Lower lobe of right lung (tissue), 2 donors: Measurements from ENCODE around the gene GABPB1. TPM values are rescaled to one million over a fixed set of nuclear protein-coding genes. Genes with fewer than 3 reads are reported as not detected.

Source experiments
- ATAC-seq, 2 donors: fragments of 200-7000 bp; cut with Tn5 transposase; one replicate each; pipeline ENCODE4 v1.9.1; 2020 to 2022; ENCODE audit warnings: mild to moderate bottlenecking in 2 of 2, moderate library complexity in 2 of 2
- DNase-seq: peaks from one replicate; pipeline ENCODE4 v3.0.0-alpha.2; 2020
- H3K27ac ChIP-seq: fragments of 200-600 bp; one replicate; pipeline ENCODE4 v1.8.0; 2022
- H3K27me3 ChIP-seq: fragments of 200-600 bp; one replicate; pipeline ENCODE4 v1.8.0; 2022; ENCODE audit warnings: low read depth
- H3K36me3 ChIP-seq: fragments of 200-600 bp; one replicate; pipeline ENCODE4 v1.8.0; 2022; ENCODE audit warnings: mild to moderate bottlenecking
- H3K4me1 ChIP-seq: fragments of 200-600 bp; one replicate; pipeline ENCODE4 v1.8.0; 2022
- H3K4me3 ChIP-seq: fragments of 200-600 bp; one replicate; pipeline ENCODE4 v1.8.0; 2022; ENCODE audit warnings: mild to moderate bottlenecking
- H3K9me3 ChIP-seq: fragments of 200-600 bp; one replicate; pipeline ENCODE4 v1.8.0; 2022
- intact Hi-C: fragments of 100-400 bp; cut with DNase I; formaldehyde crosslinking; loops from one replicate; pipeline ENCODE4 v1.11.0; 2022
- total RNA-seq: library from RNA; stranded (reverse); fragmentation: NEBNext Ultra II Directional; extraction: Animal tissue kit (Norgen Biotek cat#: 25700); gene quantifications from one replicate; pipeline ENCODE4 v1.2.1, GENCODE V29; 2021
- TF ChIP-seq, protein P1 (sequence below): fragments of 200-600 bp; IDR thresholded peaks from one replicate; pipeline ENCODE4 v1.8.0; 2022; ENCODE audit warnings: antibody characterized with exemption, mild to moderate bottlenecking
- donor health status: DM: no; HTN: yes; CAD: no; lungs with severe emphysema.

The GABPB1 gene
- total RNA-seq, 1 donor from 2014 or later: 17.8 TPM

- DNase-seq (no peak), ATAC-seq (no peak)
- no peak overlapping the region for H3K27ac ChIP-seq
- no peaks in the 10 kb centered on the region for H3K27me3 ChIP-seq
- intact Hi-C loops: no loop called here
- H3K36me3 ChIP-seq: peaks cover 60% of the 10 kb centered on the region
- H3K4me1 ChIP-seq: no peaks in the 10 kb centered on the region
- H3K9me3 ChIP-seq: no peaks in the 10 kb centered on the region
- TF ChIP-seq, protein P1, sequence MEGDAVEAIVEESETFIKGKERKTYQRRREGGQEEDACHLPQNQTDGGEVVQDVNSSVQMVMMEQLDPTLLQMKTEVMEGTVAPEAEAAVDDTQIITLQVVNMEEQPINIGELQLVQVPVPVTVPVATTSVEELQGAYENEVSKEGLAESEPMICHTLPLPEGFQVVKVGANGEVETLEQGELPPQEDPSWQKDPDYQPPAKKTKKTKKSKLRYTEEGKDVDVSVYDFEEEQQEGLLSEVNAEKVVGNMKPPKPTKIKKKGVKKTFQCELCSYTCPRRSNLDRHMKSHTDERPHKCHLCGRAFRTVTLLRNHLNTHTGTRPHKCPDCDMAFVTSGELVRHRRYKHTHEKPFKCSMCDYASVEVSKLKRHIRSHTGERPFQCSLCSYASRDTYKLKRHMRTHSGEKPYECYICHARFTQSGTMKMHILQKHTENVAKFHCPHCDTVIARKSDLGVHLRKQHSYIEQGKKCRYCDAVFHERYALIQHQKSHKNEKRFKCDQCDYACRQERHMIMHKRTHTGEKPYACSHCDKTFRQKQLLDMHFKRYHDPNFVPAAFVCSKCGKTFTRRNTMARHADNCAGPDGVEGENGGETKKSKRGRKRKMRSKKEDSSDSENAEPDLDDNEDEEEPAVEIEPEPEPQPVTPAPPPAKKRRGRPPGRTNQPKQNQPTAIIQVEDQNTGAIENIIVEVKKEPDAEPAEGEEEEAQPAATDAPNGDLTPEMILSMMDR: no peak
- no peak overlapping the region for H3K4me3 ChIP-seq
These were observed 65.2 kb downstream of the GABPB1 start for GRCh38 chr15:50289749-50290148.

DNA sequence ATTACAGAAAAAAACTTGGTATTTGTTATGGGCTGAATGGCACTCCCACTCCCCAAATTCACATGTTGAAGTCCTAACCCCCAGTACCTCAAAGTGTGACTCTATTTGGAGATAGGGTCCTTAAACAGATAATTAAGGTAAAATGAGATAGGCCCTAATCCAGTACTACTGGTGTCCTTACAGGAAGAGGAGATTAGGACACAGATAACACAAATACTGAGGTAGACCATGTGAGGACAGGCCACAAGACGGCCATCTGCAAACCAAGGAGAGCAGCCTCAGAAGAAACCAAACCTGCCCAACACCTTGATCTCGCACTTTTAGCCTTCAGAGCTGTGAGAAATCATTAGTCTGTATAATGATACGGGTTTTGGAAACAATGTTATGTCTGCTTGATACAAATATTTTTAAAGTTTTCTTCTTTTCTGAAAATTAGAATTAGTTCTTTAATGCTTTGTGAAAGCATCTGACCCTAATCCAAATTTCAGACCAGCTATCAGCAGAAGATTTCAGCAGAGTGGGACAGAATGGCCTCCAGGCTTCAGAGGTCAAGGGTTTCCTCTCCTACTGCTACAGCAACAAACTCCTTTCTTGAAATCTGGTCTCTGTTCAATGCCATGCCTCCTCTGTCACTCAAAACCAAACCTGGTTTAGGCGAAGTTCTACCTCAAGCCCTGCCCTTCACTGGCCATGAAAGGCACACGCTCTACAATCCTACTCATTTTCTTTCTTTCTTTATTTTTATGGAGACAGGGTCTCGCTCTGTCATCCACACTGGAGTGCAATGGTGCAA lies 67.5 kb downstream of the GABPB1 start:
- no peak overlapping the region for H3K27ac ChIP-seq
- H3K4me1 ChIP-seq: no peaks in the 10 kb centered on the region
- no peak overlapping the region for H3K4me3 ChIP-seq
- intact Hi-C loops: no loop called here
- no peaks in the 10 kb centered on the region for H3K27me3 ChIP-seq
- H3K9me3 ChIP-seq: no peaks in the 10 kb centered on the region
- peaks cover 55% of the 10 kb centered on the region for H3K36me3 ChIP-seq
- TF ChIP-seq, protein P1: no peak
- ATAC-seq: no peak
- no peak for DNase-seq

DNA sequence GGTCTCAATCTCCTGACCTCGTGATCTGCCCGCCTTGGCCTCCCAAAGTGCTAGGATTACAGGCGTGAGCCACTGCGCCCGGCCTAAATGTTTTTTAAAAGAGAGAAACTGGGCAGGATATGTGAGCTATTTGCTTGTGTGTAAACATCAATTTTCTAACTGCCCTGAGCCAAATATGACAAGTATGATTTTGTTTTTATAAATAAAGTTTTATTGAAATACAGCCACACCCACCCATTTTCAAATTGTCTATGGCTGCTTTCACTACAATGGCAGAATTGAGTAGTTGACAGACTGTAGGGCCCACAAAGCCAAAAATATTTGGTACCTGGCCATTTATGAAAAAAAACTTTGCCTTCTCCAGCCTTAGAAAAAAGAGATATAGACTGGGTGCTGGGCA lies 73.6 kb downstream of the GABPB1 start:
- Histone ChIP-seq H3K9me3 (no peaks in the 10 kb centered on the region), H3K4me3 (no peak overlapping the region), H3K27me3 (no peaks in the 10 kb centered on the region), H3K4me1 (no peaks in the 10 kb centered on the region), H3K36me3 (peaks cover 16% of the 10 kb centered on the region), H3K27ac (no peak overlapping the region)
- DNase-seq (no peak), ATAC-seq (no peak)
- intact Hi-C loops: no loop called here
- TF ChIP-seq, protein P1: no peak

DNA sequence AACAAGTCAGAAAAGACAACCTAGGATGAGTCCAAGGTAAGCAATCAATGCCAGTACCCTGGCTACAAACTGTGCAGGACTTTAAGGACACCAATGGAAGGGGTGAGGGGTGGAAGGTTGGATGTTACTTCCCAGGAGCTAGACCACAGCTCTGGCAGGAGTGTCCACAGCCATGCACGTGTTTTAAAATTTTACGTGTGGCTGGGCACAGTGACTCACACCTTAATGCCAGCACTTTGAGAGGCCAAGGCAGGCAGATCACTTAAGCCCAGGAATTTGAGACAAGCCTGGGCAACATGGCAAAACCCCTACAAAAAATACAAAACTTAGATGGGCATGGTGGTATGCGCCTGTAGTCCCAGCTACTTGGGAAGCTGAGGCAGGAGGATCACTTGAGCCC lies 74.7 kb downstream of the GABPB1 start:
- intact Hi-C loops: no loop called here
- H3K4me1 ChIP-seq: no peaks in the 10 kb centered on the region
- DNase-seq (no peak), ATAC-seq (no peak)
- peaks cover 6% of the 10 kb centered on the region for H3K36me3 ChIP-seq
- no peaks in the 10 kb centered on the region for H3K9me3 ChIP-seq
- H3K27ac ChIP-seq: no peak overlapping the region
- H3K27me3 ChIP-seq: no peaks in the 10 kb centered on the region
- no peak overlapping the region for H3K4me3 ChIP-seq
- TF ChIP-seq, protein P1: no peak

- TF ChIP-seq, protein P1: no peak
- no peak for ATAC-seq
- Histone ChIP-seq H3K27me3 (no peaks in the 10 kb centered on the region), H3K9me3 (no peaks in the 10 kb centered on the region), H3K4me1 (no peaks in the 10 kb centered on the region), H3K4me3 (no peak overlapping the region), H3K36me3 (no peaks in the 10 kb centered on the region), H3K27ac (no peak overlapping the region)
- DNase-seq: no peak
- intact Hi-C loops: no loop called here
These were observed 76.5 kb downstream of the GABPB1 start for GRCh38 chr15:50278496-50278895.
